Lower leg skin (tissue), 3 donors: ENCODE data around the gene WDR33.

ENCODE experiments used
- POLR2A ChIP-seq, 2 donors: fragments of 450-650 bp; IDR thresholded peaks; one replicate each; pipeline ENCODE4 v1.6.1; 2016 to 2017; ENCODE audit warnings: antibody characterized with exemption in 2 of 2, mild to moderate bottlenecking in 1 of 2, moderate library complexity in 1 of 2
- TF ChIP-seq, protein P1 (sequence below), 3 donors: fragments of 450-650 bp; IDR thresholded peaks; one replicate each; pipeline ENCODE4 v1.5.1; 2016; ENCODE audit warnings: antibody characterized with exemption in 3 of 3, mild to moderate bottlenecking in 3 of 3, moderate library complexity in 2 of 3

DNA sequence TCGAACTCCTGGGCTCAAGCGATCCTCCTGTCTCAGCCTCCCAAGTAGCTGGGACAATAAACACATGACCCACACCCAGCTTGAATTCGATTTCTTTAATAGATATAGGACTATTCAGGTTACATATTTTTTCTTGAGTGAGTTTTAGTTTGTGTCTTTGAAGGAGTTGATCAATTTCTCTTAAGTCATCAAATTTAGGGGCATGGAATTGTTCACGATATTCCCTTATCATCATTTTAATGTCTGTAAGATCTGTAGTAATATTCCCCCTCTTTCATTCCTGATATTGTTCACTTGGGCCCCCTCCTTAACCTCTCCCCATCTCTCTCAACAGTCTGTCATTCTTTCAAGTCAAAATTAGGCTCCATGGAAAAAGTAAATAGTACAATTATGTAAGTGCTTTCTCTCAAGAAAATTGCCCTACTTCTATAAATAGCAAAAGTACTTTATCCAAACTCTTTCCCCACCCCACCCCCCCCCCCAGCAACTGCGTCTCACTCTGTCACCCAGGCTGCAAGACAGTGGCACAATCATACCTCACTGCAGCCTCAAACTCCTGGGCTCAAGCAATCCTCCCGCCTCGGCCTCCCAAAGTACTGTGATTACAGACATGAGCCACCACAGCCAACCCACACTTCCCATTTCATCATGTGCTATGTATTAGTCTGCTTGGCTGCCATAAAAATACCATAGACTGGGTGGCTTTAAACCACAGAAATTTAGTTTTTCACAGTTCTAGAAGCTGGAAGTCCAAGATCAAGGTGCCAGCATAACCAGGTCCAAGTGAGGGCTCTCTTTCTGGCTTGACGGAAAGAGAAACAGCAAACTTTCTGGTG is 20.1 kb downstream of the WDR33 start:
- TF ChIP-seq, protein P1, sequence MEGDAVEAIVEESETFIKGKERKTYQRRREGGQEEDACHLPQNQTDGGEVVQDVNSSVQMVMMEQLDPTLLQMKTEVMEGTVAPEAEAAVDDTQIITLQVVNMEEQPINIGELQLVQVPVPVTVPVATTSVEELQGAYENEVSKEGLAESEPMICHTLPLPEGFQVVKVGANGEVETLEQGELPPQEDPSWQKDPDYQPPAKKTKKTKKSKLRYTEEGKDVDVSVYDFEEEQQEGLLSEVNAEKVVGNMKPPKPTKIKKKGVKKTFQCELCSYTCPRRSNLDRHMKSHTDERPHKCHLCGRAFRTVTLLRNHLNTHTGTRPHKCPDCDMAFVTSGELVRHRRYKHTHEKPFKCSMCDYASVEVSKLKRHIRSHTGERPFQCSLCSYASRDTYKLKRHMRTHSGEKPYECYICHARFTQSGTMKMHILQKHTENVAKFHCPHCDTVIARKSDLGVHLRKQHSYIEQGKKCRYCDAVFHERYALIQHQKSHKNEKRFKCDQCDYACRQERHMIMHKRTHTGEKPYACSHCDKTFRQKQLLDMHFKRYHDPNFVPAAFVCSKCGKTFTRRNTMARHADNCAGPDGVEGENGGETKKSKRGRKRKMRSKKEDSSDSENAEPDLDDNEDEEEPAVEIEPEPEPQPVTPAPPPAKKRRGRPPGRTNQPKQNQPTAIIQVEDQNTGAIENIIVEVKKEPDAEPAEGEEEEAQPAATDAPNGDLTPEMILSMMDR (IDR thresholded peaks at IDR 0.05), result no peak
- TF ChIP-seq POLR2A (IDR thresholded peaks at IDR 0.05), result no peak
